Right cardiac atrium (tissue), 5 donors: Measurements from ENCODE around the gene DIAPH1. TPM values are rescaled to one million over a fixed set of nuclear protein-coding genes. Genes with fewer than 3 reads are reported as not detected.

Experiments used
- ATAC-seq, 2 donors: fragments of 200-7000 bp; cut with Tn5 transposase; one replicate each; pipeline versions ENCODE4 v1.8.0 to v1.9.1; 2020; ENCODE audit warnings: moderate library complexity in 2 of 2, mild to moderate bottlenecking in 1 of 2
- DNase-seq, 3 donors: peaks; one replicate each; pipeline ENCODE4 v3.0.0-alpha.2; 2020
- H3K27ac ChIP-seq: one replicate; pipeline ENCODE4 v1.5.1; 2013; ENCODE audit warnings: mild to moderate bottlenecking, low read length, control low read depth, moderate library complexity
- H3K27me3 ChIP-seq: one replicate; pipeline ENCODE4 v1.6.1; 2013; ENCODE audit not compliant: control insufficient read depth, insufficient read depth
- H3K4me1 ChIP-seq: one replicate; pipeline ENCODE4 v1.6.1; 2013; ENCODE audit warnings: low read length; ENCODE audit not compliant: control insufficient read depth, insufficient read depth
- H3K4me3 ChIP-seq: one replicate; pipeline ENCODE4 v1.5.1; 2013; ENCODE audit warnings: low read length, control low read depth
- H3K9me3 ChIP-seq: one replicate; pipeline ENCODE4 v1.6.1; 2013; ENCODE audit warnings: low read length; ENCODE audit not compliant: control insufficient read depth
- WGBS: extraction: QIAGEN DNeasy Blood & Tissue Kit; methylation state at CpG from one replicate; pipeline ENCODE4 v1.1.7; 2013; 5-methylcytosine and 5-hydroxymethylcytosine counted together
- intact Hi-C, 4 donors: fragments of 100-400 bp; cut with DNase I; formaldehyde crosslinking; loops; one replicate each; pipeline versions ENCODE4 v1.11.0 to v1.14.0; 2022 to 2023
- polyA plus RNA-seq: library from polyadenylated mRNA; stranded (reverse); fragments of 200-250 nt; gene quantifications from one replicate; pipeline ENCODE4 v1.2.3, GENCODE V29; 2013
- total RNA-seq, 4 donors: library from RNA; stranded (reverse); fragmentation: NEBNext Ultra II Directional; extraction: Animal tissue kit (Norgen Biotek cat#: 25700); gene quantifications; one replicate each; pipeline ENCODE4 v1.2.1, GENCODE V29; 2021
- donor health status: healthy with polysubstance abuse.
- donor health status: DM: no; HTN: yes; CAD: no.
- donor health status: DM: no; HTN: no; CAD: no.
- donor health status: DM: no; HTN: yes; CAD: no; lungs with severe emphysema.
- donor health status: DM: yes; HTN: yes; CAD: no.

The DIAPH1 gene
- total and polyA plus RNA-seq, 5 donors: 11.8 to 53.0 (median 19.1) TPM

GRCh38 chr5:141638771-141639170 is 20.0 kb upstream of the DIAPH1 start:
- intact Hi-C loops: no loop called here
- no peak overlapping the region for H3K4me3 ChIP-seq
- H3K9me3 ChIP-seq: no peaks in the 10 kb centered on the region
- ATAC-seq (no peak), DNase-seq (no peak)
- H3K27me3 ChIP-seq: no peaks in the 10 kb centered on the region
- H3K4me1 ChIP-seq: peaks cover 5% of the 10 kb centered on the region
- H3K27ac ChIP-seq: no peak overlapping the region
- WGBS: 90% methylated on average over 2 of the region's 2 CpGs

GRCh38 chr5:141637767-141638419 is 19.1 kb upstream of the DIAPH1 start:
- DNase-seq: peak; percentile 61 to 84 (median 82)
- Histone ChIP-seq H3K4me1 (peaks cover 5% of the 10 kb centered on the region), H3K9me3 (no peaks in the 10 kb centered on the region), H3K27ac (no peak overlapping the region), H3K4me3 (peak overlapping the region; percentile 90), H3K27me3 (no peaks in the 10 kb centered on the region)
- WGBS: 4% methylated on average over 40 of the region's 40 CpGs
- intact Hi-C loops: no loop called here
- ATAC-seq: peak; percentile 53 to 59

GRCh38 chr5:141637123-141637766 is 18.4 kb upstream of the DIAPH1 start:
- no peaks in the 10 kb centered on the region for H3K27me3 ChIP-seq
- no peak overlapping the region for H3K27ac ChIP-seq
- intact Hi-C loops: no loop called here
- under 1% methylated on average over 63 of the region's 63 CpGs for WGBS
- peak overlapping the region; percentile 90 for H3K4me3 ChIP-seq
- H3K4me1 ChIP-seq: peaks cover 5% of the 10 kb centered on the region
- ATAC-seq (peak; percentile 37 to 38), DNase-seq (peak in 2 of 3 donors; percentile 73 to 81)
- no peaks in the 10 kb centered on the region for H3K9me3 ChIP-seq

- Histone ChIP-seq H3K27me3 (no peaks in the 10 kb centered on the region), H3K4me3 (peak within 1 kb of the TSS; percentile 90), H3K27ac (peak within 1 kb of the TSS; percentile 38), H3K9me3 (no peaks in the 10 kb centered on the region), H3K4me1 (peaks cover 5% of the 10 kb centered on the region)
- peak; percentile 96 to 98 for ATAC-seq
- intact Hi-C loops: no loop called here
- peak; percentile 94 to 98 (median 98) for DNase-seq
- under 1% methylated on average over 55 of the region's 55 CpGs for WGBS
These were observed 17.8 kb upstream of the DIAPH1 start, which contains the start of the genes HDAC3 and RELL2 for GRCh38 chr5:141636413-141637122. HDAC3 (minus strand) TSS chr5:141636849; CDS start chr5:141636790, 59 bp downstream. RELL2 (plus strand) TSS chr5:141636997; CDS start chr5:141638226, 1,229 bp downstream.

GRCh38 chr5:141636106-141636412 is 17.3 kb upstream of the DIAPH1 start:
- Histone ChIP-seq H3K4me1 (peaks cover 5% of the 10 kb centered on the region), H3K27me3 (no peaks in the 10 kb centered on the region), H3K27ac (no peak overlapping the region), H3K9me3 (no peaks in the 10 kb centered on the region), H3K4me3 (peak overlapping the region; percentile 90)
- DNase-seq (no peak), ATAC-seq (no peak)
- intact Hi-C loops: no loop called here
- 7% methylated on average over 4 of the region's 4 CpGs for WGBS

GRCh38 chr5:141635646-141636045 is 16.8 kb upstream of the DIAPH1 start:
- peak overlapping the region; percentile 90 for H3K4me3 ChIP-seq
- no peak for DNase-seq
- WGBS: 67% methylated on average over 7 of the region's 7 CpGs
- no peaks in the 10 kb centered on the region for H3K27me3 ChIP-seq
- no peak for ATAC-seq
- no peaks in the 10 kb centered on the region for H3K9me3 ChIP-seq
- H3K27ac ChIP-seq: no peak overlapping the region
- intact Hi-C loops: no loop called here
- peaks cover 5% of the 10 kb centered on the region for H3K4me1 ChIP-seq

- no peaks in the 10 kb centered on the region for H3K27me3 ChIP-seq
- H3K4me1 ChIP-seq: peaks cover 5% of the 10 kb centered on the region
- H3K9me3 ChIP-seq: no peaks in the 10 kb centered on the region
- H3K27ac ChIP-seq: no peak overlapping the region
- DNase-seq: no peak
- WGBS: 89% methylated on average over 6 of the region's 6 CpGs
- ATAC-seq: no peak
- H3K4me3 ChIP-seq: no peak overlapping the region
- intact Hi-C loops: no loop called here
These were observed 15.9 kb upstream of the DIAPH1 start for GRCh38 chr5:141634720-141635119.

- intact Hi-C loops: no loop called here
These were observed 15.2 kb upstream of the DIAPH1 start for GRCh38 chr5:141633871-141634561.

GRCh38 chr5:141632650-141633049 is 13.8 kb upstream of the DIAPH1 start:
- intact Hi-C loops: no loop called here
- Histone ChIP-seq H3K27me3 (no peaks in the 10 kb centered on the region), H3K9me3 (no peaks in the 10 kb centered on the region), H3K4me3 (no peak overlapping the region), H3K27ac (no peak overlapping the region), H3K4me1 (peaks cover 5% of the 10 kb centered on the region)
- DNase-seq (no peak), ATAC-seq (no peak)
- 90% methylated on average over 2 of the region's 2 CpGs for WGBS

More at GRCh38 chr5:141633871-141634561, 15.2 kb upstream of the DIAPH1 start:
- Histone ChIP-seq H3K4me1 (peaks cover 5% of the 10 kb centered on the region), H3K27me3 (no peaks in the 10 kb centered on the region), H3K27ac (no peak overlapping the region), H3K9me3 (no peaks in the 10 kb centered on the region), H3K4me3 (no peak overlapping the region)
- WGBS: 76% methylated on average over 5 of the region's 5 CpGs
- ATAC-seq (no peak), DNase-seq (no peak)

GRCh38 chr5:141630570-141631140 is 11.9 kb upstream of the DIAPH1 start:
- intact Hi-C loops: no loop called here
- 98% methylated on average over 5 of the region's 5 CpGs for WGBS
- Histone ChIP-seq H3K27me3 (no peaks in the 10 kb centered on the region), H3K4me1 (peaks cover 2% of the 10 kb centered on the region), H3K9me3 (no peaks in the 10 kb centered on the region), H3K4me3 (no peak overlapping the region), H3K27ac (no peak overlapping the region)
- no peak for DNase-seq
- no peak for ATAC-seq
